Caco-2 (cell line): ENCODE measurements around the gene KCNT2. TPM values are rescaled to one million over a fixed set of nuclear protein-coding genes. Genes with fewer than 3 reads are reported as not detected.

ENCODE experiments used
- BruUV-seq: library from RNA; stranded (reverse); fragments of 400-500 nt; replicated peaks from 2 replicates; lab custom pipeline; 2021; lab: Mats Ljungman, UMichigan
- CTCF ChIA-PET: fragments of 300-600 bp; sonication (Branson Sonifier 250); formaldehyde crosslinking; loops from one replicate; lab custom pipeline; 2022; ENCODE audit warnings: antibody characterized with exemption; lab: Charles Lee
- POLR2A ChIA-PET: fragments of 300-600 bp; sonication (Branson Sonifier 250); formaldehyde crosslinking; loops from one replicate; lab custom pipeline; 2022; ENCODE audit warnings: antibody characterized with exemption; lab: Charles Lee
- DNase-seq, 2 experiments: peaks; one replicate each; pipeline versions ENCODE4 v3.0.0 to v3.0.0-alpha.2; 2020 to 2022
- H3K27me3 ChIP-seq: replicated peaks from 2 replicates; pipeline ENCODE4 v1.6.0; 2011; ENCODE audit warnings: low read length; ENCODE audit not compliant: control insufficient read depth, insufficient read depth
- H3K36me3 ChIP-seq: 2 replicates; pipeline ENCODE4 v1.5.1; 2011; ENCODE audit warnings: low read length; ENCODE audit not compliant: control insufficient read depth, insufficient read depth
- H3K4me1 ChIP-seq: fragments of 250-450 bp; sonication (Bioruptor Pico); 2 replicates; pipeline ENCODE4 v1.5.1; 2020; ENCODE audit warnings: mild to moderate bottlenecking
- H3K4me3 ChIP-seq: 2 replicates; pipeline ENCODE4 v1.5.1; 2011; ENCODE audit warnings: low read depth, mild to moderate bottlenecking, control low read depth, low read length
- H3K9me3 ChIP-seq: fragments of 250-450 bp; sonication (Bioruptor Pico); 2 replicates; pipeline ENCODE4 v1.5.1; 2020; ENCODE audit warnings: mild to moderate bottlenecking, moderate library complexity
- H3K27ac Mint-ChIP-seq: one replicate; pipeline ENCODE4 v1.8.0; 2022; ENCODE audit warnings: mixed read lengths; ENCODE audit not compliant: unreplicated experiment
- H3K27me3 Mint-ChIP-seq: one replicate; pipeline ENCODE4 v1.8.0; 2022; ENCODE audit warnings: mixed read lengths; ENCODE audit not compliant: insufficient read depth, unreplicated experiment
- H3K36me3 Mint-ChIP-seq: one replicate; pipeline ENCODE4 v1.8.0; 2022; ENCODE audit warnings: mild to moderate bottlenecking, mixed read lengths; ENCODE audit not compliant: insufficient read depth, unreplicated experiment
- H3K4me1 Mint-ChIP-seq: one replicate; pipeline ENCODE4 v1.8.0; 2022; ENCODE audit warnings: low read depth, mixed read lengths; ENCODE audit not compliant: unreplicated experiment
- H3K4me3 Mint-ChIP-seq: one replicate; pipeline ENCODE4 v1.8.0; 2022; ENCODE audit warnings: mild to moderate bottlenecking, moderate library complexity, mixed read lengths; ENCODE audit not compliant: unreplicated experiment
- H3K9me3 Mint-ChIP-seq: one replicate; pipeline ENCODE4 v1.8.0; 2022; ENCODE audit warnings: mixed read lengths; ENCODE audit not compliant: unreplicated experiment
- CTCF ChIP-seq, 2 experiments: fragments of 200-600 bp in 1 of 2; IDR thresholded peaks; 1 replicate in 1 of 2; 2 replicates in 1 of 2; pipeline versions ENCODE4 v1.5.1 to v1.8.0; 2011 to 2022; ENCODE audit warnings: antibody characterized with exemption in 1 of 2, control low read depth in 1 of 2, inconsistent platforms in 1 of 2, low read depth in 1 of 2, low read length in 1 of 2, mild to moderate bottlenecking in 1 of 2, moderate library complexity in 1 of 2; ENCODE audit not compliant: insufficient read depth in 1 of 2, severe bottlenecking in 1 of 2, unreplicated experiment in 1 of 2
- intact Hi-C: fragments of 100-400 bp; cut with micrococcal nuclease; formaldehyde crosslinking; loops from one replicate; pipeline ENCODE4 v1.10.0; 2022; ENCODE audit not compliant: unreplicated experiment
- total RNA-seq: library from RNA; stranded (reverse); gene quantifications from 2 replicates; pipeline ENCODE4 v1.2.3, GENCODE V29; 2022

The KCNT2 gene
- total RNA-seq, 1 experiment from 2014 or later = not detected

GRCh38 chr1:196577386-196577785, 30.9 kb downstream of the KCNT2 start:
- no peaks in the 10 kb centered on the region for H3K27me3 ChIP-seq
- no peak overlapping the region for H3K4me3 Mint-ChIP-seq
- no peaks in the 10 kb centered on the region for H3K9me3 Mint-ChIP-seq
- ChIA-PET CTCF (no interaction called here), POLR2A (no interaction called here)
- H3K36me3 ChIP-seq = no peaks in the 10 kb centered on the region
- H3K27ac Mint-ChIP-seq = no peak overlapping the region
- no peak for TF ChIP-seq CTCF (IDR thresholded peaks at IDR 0.05; ENCODE audit: insufficient read depth in 1 of 2, low read depth in 1 of 2, low read length in 1 of 2, severe bottlenecking in 1 of 2, unreplicated experiment in 1 of 2)
- H3K4me1 ChIP-seq = no peaks in the 10 kb centered on the region
- intact Hi-C loops = no loop called here
- no peak overlapping the region for H3K4me3 ChIP-seq
- no TSS peak for BruUV-seq
- H3K36me3 Mint-ChIP-seq = no peaks in the 10 kb centered on the region
- H3K27me3 Mint-ChIP-seq = no peaks in the 10 kb centered on the region
- no peaks in the 10 kb centered on the region for H3K9me3 ChIP-seq
- H3K4me1 Mint-ChIP-seq = no peaks in the 10 kb centered on the region
- DNase-seq = no peak

GRCh38 chr1:196573226-196573625, 35.0 kb downstream of the KCNT2 start:
- H3K27me3 ChIP-seq = no peaks in the 10 kb centered on the region
- H3K36me3 ChIP-seq = no peaks in the 10 kb centered on the region
- no peak overlapping the region for H3K4me3 Mint-ChIP-seq
- intact Hi-C loops = no loop called here
- no peaks in the 10 kb centered on the region for H3K27me3 Mint-ChIP-seq
- DNase-seq = no peak
- H3K4me1 ChIP-seq = no peaks in the 10 kb centered on the region
- no peaks in the 10 kb centered on the region for H3K9me3 ChIP-seq
- H3K4me3 ChIP-seq = no peak overlapping the region
- BruUV-seq = no TSS peak
- no peaks in the 10 kb centered on the region for H3K9me3 Mint-ChIP-seq
- POLR2A ChIA-PET = no interaction called here
- CTCF ChIA-PET = no interaction called here
- no peaks in the 10 kb centered on the region for H3K36me3 Mint-ChIP-seq
- H3K4me1 Mint-ChIP-seq = no peaks in the 10 kb centered on the region
- H3K27ac Mint-ChIP-seq = no peak overlapping the region
- TF ChIP-seq CTCF (IDR thresholded peaks at IDR 0.05; ENCODE audit: insufficient read depth in 1 of 2, low read depth in 1 of 2, low read length in 1 of 2, severe bottlenecking in 1 of 2, unreplicated experiment in 1 of 2) = no peak

GRCh38 chr1:196567238-196567637, 41.0 kb downstream of the KCNT2 start:
- ChIA-PET POLR2A (no interaction called here), CTCF (no interaction called here)
- no peak overlapping the region for H3K4me3 Mint-ChIP-seq
- Histone ChIP-seq H3K9me3 (no peaks in the 10 kb centered on the region), H3K36me3 (no peaks in the 10 kb centered on the region), H3K4me1 (no peaks in the 10 kb centered on the region), H3K27me3 (no peaks in the 10 kb centered on the region), H3K4me3 (no peak overlapping the region)
- no peaks in the 10 kb centered on the region for H3K9me3 Mint-ChIP-seq
- no TSS peak for BruUV-seq
- no peaks in the 10 kb centered on the region for H3K27me3 Mint-ChIP-seq
- DNase-seq = no peak
- intact Hi-C loops = no loop called here
- no peaks in the 10 kb centered on the region for H3K36me3 Mint-ChIP-seq
- TF ChIP-seq CTCF (IDR thresholded peaks at IDR 0.05; ENCODE audit: insufficient read depth in 1 of 2, low read depth in 1 of 2, low read length in 1 of 2, severe bottlenecking in 1 of 2, unreplicated experiment in 1 of 2) = no peak
- H3K4me1 Mint-ChIP-seq = no peaks in the 10 kb centered on the region
- no peak overlapping the region for H3K27ac Mint-ChIP-seq
